Fibroblast of skin of back (primary cell): ENCODE data around the gene METTL6.
A peak's percentile ranks its signal among the peaks of the same experiment; 100 is the strongest.

Source experiments
- DNase-seq: peaks from one replicate; pipeline ENCODE4 v3.0.0-alpha.2; 2013

The METTL6 gene

DNA sequence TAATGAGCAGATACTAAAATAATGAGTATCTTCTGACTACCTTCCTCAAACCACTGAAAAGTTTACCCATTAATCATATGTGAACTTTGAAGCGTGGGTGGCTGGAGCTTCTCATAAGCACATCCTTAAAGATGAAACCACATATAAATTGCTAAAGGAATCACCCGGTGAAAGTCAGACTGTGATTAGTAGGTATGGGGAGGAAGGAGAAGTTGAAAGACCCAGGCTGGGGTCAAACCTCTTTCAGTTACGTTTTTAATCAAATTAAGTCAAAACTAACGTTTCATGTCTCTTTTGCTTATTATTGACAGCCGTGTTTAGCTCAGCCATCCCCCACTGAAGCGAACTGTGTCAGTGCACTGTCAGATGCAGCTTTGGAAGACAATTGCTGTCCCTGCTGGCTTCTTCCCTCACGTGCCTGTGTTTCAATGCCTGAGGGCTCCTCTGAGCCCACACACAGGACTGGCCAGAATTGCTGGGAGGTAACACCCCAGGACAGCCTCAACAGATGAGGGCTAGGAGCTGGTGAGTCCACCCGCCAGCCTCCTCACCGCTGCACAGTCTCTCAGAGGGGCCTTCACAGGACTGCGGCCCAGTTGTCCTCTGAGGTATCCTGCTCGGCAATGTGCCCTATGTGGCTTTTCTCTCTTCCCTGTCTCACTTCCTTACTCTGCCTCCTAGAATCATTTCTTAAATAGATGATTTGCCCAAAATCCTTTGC lies 65.7 kb downstream of the METTL6 start:
- DNase-seq = peak; percentile 46

DNA sequence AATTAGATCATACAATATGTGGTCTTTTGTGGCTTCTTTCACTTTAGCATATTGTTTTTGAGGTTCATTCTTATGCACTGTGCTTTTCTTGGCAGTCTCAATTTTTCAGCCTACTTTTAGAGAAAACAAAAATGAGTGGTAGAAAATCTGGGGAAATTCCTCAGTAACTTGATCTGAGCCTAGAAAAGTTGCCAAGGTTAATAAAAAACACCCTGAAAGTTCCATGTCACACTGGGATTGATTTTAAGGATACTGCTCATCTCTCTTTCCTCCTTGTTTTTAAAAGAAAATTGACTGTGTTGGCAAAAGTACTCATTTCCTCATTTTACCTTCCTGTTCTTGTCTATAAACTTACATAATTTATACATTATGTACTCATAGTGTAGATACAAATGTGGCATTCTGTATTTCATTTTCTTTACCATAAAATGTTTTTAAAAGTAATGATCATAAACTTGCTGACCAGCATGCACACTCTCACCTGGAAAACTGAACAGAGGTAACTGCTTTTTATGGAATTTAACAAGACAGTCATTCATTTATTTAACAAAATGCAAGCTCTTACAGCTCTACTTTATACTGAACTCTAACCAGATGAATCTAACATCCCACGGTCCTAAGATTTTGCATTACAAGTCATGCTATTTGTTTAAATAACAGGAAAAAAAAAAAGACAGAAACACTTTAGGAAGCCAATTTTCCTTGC lies 66.4 kb downstream of the METTL6 start:
- peak; percentile 91 for DNase-seq
